GM18867 (cell line): Measurements from ENCODE around the gene SRMS.

Source experiments
- ATAC-seq: cut with Tn5 transposase; IDR thresholded peaks from one replicate; pipeline ENCODE4 v1.9.1; 2021; ENCODE audit warnings: mild to moderate bottlenecking, moderate library complexity; ENCODE audit not compliant: unreplicated experiment

Gene SRMS

DNA sequence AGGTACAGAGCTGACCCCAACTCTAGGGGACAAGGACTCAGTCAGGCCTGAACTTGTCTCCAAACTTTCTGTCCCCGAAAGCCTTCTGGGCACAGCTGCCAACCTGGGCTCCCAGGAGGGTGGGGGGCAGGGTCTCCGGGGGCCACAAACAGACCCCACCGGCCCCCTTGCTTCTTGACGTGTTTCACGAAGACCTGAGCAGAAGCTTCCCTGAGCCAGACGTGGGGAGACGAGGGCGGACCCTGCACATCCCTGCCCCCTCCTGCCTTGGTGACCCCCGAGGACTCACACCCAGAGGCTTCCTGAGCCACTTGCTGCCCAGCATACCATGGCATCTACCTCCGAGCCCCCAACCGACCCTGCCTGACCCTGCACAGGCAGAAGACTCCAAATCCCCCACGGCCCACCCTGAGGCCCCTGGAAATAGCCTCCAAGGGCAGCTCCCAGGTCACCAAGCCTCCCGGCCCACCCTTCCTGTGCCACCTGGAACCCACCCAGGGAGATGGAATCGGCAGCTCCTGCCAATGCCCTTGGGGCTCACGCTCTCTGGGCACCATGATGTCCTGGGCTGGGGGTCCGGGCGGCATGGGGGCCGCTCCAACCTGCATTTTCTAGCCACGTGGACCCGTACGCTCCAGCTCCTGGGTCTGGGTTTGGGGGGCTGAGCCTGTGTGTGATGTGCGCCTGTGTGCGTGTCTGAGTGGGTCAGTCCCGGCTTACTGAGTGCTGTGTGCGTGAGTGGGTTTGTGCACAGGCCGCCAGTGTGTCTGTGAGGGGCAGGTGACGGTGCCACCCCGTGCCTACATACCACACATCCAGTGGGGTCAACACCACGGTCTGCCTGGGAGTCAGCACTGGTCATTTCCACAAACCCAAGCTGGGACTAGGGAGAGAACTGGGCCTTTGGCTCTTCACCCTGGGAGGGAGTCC is 7.8 kb downstream of the SRMS start:
- ATAC-seq = no peak

DNA sequence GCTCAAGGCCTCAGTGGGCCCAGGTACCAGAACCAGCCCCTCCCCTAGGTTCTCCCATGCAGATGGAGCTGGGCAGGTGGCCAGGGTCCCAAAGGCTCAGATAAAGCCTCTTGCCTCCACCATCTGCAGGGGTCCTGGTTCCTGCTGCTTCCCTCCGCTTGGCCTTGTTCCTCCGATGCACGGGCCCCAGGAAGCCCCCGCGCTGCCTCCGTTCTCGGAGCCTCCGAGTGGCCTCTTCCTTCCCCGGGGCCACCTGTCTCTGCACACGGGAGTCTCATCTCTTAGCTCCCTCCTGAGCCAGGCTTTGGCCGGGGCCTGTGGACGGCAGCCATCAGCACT is 8.5 kb downstream of the SRMS start:
- no peak for ATAC-seq

DNA sequence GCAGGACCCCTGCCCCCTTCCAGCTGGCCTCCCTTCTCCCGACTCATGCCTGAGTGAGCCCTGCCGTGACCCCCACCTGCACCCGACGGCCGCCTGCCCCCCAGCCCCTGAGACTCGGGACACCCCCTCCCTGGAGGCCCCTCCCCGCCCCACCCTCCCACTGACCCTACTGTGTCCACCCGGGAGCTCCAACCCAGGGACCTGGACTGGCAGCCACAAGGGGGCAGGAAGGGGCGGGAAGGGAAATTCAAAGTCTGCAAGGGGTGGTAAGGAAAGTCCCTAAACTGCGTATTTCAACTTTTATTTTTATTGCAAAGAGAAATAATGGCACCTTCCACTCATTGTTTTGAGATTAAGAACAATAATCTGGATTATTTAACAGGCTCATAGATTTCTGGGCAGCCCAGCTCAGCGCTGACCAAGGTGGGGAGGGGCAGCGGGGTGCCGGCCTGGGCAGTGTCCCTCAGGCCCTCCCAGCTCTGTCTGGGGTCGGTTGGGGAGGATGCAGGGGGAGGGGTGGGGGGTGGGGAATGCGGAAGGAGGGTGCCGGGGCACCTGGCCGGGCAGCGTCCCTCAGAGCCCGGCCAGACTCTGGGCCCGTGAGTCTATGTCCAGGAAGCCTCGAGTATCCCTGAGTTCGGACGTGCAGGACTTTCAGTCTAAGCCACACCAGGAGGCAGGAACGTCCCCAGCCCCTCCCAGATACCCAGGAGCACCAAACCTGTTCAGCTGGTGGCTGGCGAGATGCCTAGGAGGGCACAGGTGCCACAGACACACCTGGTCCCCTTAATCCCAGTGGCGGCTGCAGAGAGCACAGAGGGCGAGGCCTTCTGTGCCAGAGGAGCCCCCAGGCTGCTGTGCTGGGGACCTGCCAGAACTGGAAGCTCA is 9.1 kb downstream of the SRMS start:
- ATAC-seq = no peak

DNA sequence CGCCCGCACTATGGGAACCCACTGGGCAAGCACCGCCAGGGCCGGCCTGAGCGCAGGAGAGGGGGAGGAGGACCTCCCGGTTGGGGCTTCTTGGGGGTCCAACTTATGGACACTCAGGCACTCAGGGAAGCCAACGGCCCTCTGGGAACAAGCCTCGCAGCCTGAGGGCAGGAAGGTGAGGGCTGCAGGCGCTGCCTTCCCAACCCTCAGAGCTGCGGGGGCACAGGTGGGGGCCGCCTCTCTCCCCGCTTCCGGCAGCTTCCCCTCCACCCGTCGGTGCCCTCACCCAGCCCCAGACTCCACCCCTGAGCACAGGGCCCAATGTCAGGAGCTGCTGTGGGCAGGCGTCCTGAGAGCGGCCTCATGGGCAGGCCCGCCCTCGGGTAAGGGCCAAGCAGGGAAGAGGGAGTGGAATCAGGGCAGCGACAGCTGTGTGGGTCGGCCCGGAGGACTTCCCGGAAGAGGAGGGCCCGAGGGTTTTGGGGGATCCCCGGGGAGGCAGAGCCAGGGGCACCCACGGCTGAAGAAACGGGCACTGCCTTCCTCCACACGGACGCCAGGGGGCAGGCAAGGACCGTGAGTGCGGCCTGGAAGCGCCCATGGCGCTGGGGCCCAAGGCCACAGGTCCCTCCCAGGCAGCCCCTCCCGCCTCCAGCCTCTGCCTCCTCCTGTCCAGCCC is 9.9 kb downstream of the SRMS start:
- ATAC-seq = peak; percentile 86

DNA sequence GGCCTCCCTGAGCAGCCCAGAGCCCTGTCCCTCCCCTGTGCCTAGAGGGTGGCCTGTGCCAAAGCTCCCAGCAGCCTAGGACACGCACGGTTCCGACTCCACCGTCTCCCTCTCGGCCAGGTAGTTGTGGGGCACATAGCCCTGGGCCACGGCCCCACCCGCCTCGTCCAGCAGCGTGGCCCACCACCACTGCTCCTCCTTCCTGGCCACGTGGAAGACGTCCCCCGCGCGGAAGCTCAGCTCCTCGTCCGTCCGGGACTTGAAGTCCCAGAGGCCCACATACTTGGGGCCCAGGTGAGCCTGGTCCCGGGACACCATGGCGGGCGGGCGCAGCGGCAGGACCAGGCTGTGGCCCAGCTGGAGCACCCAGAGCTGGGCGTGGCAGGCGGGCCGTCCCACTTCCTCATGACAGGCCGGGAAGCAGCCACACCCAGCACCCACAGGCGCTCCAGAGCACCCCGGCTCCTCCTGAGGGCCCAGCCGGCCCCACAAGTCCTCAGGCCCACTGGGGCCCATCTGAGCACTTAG is 10.5 kb downstream of the SRMS start, which contains the start of gene PTK6:
PTK6 (minus strand) TSS at position 380 of the 528 bp plus-strand sequence; CDS start at position 318, 62 bp downstream.
- no peak for ATAC-seq

DNA sequence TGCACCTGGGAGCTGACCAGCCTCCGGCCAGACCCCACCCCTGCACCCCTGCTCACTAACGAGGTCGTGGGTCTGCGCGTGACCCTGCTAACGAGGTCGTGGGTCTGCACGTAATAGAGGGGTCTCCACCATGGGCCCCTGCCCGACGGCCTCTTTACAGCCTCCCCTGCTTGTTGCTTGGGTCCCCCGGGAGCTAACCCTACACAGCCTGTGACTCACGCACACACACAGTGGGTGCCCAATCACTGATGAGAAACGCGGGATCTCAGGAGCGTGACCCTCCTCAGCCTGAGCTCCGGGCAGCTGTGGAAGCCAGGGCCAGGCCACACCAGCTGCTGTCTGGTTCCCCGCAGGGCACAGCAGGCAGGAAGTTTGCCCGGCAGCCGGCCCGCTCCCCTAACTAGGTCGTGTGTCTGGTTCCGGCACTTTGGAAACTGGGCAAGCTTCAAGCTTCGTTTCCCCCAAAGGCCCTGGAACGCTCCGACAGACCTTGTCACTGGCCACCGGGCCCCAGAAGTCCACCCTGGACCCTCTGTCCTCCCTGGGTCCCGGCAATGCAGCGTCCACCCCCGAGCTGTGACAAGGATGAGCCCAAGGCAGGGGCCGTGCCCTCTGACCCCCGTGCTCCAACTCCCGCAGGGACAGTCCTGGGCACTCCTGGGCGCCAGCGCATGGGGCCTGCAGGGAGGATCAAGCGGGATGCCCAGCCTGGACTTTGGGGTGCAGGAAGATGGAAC is 11.1 kb downstream of the SRMS start:
- no peak for ATAC-seq

DNA sequence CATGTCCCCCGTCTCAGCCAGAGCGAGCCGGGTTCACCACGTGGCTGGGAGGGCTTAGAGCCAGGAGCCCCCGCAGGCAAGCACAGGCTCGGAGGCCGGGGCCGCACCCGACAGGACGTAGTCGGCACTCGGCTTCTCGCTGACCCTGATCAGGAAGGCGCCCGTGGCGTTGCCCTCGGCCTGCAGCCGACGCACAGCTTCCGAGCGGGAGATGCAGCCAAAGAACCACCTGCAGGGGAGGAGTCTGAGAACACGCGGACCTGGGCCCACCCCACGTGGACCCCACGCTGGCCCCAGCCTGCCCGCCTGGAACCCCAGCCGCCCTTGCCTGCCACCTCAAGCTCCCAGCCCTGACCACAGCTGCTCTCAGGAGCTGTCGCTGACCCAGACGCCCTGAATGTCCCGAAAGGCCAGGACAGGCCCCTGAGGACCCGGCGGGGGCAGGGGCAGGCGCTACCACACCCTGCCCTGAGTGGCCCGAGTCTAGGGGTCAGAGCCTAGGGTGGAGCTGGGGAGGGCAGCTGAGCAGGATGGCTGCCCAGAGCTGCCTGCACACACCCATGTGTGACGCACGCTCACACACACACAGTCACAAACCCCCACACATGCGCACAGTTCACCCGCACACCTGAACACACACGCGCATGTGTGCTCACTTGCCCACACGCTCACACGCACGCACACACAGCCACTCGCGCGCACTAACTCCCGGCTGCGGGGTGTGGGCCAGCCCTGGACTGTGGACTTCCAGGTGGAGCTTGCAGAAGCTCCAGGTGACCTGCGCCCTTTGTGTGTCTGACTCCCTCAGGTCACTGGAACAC is 12.5 kb downstream of the SRMS start:
- no peak for ATAC-seq

DNA sequence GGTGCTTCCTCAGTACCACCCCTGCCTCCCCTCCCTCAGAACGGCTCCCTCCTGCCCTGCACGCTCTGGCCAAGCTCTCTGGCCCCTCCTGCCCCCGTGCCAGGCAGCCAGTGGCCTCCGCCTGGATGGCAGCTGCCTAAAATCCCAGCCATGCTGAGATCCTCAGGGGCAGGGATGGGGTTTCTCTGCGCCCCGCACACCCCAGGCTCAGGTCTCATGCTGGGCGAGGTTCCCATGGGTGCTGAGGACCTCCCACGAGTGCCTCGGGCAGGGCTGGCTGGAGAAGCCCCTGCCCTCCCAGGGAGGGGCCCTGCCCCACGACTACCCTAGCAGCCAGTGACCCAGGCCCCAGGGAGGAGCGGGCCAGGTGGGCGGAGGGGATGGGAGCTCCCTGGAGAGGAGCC is 13.1 kb downstream of the SRMS start:
- ATAC-seq = no peak

DNA sequence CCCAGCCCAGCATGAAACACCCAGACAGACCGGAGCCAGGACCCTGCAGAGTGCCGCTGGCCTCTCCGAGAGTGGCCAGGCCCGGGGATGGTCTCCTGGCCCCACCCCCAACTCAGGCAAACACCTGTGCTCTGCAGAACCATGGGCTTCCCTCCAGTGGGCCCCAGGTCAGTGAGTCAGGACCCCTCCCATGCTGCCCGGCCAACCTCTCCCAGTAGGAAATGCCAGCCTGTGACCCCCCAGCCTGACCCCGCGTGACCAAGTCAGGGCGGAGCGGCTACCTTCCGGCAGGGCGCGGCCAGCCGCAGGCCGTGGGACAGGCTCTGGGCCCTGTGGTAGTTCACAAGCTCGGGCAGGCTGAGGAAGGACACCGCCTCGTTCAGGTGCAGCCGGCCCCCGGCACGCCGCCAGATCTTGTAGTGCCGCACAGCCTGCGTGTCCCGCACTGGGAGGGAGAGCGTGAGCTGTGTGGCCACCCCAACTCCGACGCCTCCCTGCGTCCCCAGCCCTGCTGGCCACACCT is 13.6 kb downstream of the SRMS start:
- ATAC-seq = no peak

DNA sequence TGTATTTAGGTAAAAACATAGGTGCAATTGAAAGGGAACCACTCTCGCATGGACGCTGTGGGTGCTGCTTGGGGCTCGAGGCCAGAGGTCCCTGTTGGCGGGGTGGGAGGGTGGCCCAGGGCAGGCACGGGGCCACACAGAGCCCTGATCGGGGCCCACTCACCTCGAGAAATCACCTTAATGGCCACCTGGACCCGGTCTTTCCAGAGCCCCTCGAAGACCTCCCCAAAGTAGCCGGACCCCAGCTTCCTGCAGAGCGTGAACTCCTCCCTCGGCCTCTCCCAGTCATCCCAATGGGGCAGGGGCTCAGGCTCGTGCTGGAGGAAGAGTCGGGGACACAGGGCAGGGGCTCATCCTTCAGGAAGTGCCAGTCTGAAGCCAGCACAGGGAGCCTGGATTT is 14.2 kb downstream of the SRMS start:
- no peak for ATAC-seq

DNA sequence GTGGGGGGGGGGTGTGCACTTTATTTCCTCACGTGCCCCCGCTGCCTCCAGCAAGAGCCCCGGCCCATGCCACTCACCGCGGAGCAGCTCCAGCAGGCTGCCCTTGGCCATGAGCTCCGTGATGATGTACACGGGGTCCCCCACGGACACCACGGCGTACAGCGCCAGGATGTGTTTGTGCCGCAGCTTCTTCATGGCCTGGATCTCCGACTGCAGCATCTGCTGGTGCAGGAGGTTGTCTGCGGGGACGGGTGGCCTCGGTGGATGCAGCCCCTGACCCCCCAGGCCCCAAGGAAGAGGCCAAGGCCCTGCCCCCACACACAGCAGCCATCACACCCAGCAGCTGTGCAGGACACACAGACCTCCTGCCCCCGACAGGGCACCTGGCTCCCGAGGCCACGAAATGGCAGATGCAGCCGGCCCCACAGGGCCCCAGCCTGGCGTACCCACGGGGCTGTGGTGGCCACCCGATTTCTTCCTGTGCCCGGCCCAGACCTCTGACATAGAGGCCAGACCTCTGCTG is 15.0 kb downstream of the SRMS start:
- no peak for ATAC-seq

DNA sequence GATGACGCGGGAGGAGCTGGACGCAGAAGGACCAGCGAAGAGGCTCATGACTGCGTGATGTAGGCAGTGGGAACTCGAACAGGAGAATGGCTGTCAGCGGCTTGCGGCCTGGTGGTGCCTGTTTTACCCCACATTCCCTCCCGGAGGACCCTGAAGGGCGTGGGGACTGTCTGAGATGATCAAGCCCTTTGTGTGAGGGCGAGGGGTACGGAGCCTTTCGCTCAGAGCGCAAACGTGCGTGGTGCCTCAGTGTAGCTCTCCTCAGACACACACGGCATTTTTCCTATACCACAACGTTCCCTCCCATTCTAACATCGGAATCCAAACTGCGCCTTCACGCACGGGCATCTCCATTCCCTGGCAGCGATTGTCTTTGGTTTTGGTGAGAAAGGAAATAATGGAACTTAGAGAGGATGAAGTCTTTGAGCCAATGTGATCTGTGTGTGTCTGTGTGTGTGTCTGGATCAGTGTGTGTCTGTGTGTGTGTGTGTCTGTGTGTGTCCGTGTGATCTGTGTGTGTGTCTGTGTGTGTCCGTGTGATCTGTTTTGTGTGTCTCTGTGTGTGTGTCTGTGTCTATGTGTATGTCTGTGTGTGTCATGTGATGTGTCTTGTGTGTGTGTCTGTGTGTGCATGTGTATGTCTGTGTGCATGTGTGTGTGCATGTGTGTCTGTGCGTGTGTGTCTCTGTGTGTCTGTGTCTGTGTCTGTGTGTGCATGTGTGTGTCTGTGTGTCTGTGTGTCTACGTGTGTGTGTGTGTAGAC is 15.7 kb downstream of the SRMS start:
- no peak for ATAC-seq

DNA sequence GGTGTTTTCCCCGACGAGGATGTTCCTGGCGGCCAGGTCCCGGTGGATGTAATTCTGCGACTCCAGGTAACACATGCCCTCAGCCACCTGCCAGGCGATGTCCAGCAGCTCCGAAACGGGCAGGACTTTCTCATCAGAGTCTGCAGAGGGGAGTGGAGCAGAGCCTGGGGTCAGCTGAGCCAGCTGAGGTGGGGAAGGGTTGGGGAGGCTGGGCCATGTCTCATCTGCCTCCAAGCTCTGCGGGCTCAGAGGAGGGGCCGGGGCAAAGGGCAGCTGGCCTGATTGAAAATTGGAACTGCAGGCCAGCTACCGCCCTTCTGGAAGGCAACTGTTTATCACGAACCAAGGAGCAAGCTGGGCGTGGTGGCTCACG is 16.8 kb downstream of the SRMS start:
- no peak for ATAC-seq

DNA sequence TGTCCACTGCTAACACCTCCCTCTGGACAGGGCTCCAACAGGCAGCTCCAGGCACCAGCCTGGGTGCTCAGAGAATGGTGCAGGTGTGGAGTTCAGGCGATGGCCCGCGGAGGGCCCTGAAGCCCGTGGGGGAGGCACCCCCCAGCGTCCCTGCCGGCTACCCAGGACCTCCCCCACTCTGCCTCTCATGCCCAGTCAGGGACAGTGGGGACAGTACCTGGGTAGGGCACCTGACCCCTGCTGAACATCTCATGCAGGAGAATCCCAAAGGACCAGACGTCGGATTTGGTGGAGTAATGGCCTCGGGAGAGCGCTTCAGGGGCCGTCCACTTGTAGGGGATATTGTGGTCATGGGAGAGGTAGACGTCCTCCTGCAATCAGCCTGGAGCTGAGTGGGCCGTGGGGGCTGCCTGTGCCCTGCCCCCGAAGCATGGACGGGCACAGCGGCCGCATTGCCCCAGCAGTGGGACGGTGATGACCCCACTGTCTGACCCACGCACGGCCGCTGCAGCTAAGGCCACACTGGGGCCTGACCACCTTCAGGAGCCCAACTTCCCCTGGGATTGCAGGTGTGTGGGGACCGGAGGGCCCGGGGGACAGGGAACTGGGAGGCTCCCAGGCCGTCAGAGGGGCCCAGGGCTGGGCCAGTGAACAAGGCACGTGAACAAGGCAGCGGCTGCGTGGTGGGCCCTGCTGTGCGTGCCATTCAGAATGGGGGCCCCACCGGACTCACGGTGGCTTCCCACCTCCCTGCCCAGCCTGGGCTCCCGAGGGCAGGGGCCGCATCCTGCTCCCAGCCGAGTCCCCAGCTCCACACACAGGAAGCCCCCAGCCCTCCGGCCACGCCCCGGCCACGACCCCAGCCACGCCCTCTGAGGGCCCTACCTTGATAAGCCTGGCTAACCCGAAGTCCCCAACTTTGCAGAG is 17.4 kb downstream of the SRMS start:
- no peak for ATAC-seq

DNA sequence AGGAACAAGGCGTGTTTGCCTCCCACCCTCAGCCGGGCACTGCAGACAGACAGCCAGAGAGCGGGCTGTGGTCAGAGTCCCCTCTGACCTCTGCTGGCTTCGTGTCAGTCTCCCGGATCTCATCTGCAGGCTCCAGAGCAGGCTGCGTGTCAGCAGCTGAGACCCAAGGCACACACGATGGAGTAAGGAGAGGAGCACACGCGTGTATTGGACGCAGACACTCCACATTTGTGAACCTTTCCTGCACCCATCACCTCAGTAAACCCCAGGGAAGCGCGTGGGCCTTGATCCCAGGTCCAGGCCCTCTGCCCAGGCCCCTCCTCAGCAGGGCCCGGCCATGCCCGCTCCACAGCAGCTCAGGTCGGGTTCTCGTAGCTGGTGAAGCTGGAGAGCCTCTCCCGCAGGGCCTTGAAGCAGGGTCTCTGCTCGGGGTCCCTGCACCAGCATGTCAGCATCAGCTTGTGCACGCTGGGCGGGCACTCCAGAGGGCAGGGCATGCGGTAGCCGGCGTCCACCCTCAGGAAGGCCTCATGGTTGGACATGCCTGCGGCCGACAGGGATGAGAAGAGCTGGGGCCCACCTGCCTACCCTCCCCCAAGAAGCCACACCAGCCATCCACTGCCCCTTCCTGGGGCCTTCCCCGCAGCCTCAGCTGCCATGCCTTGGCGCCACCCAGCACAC is 18.2 kb downstream of the SRMS start:
- no peak for ATAC-seq

DNA sequence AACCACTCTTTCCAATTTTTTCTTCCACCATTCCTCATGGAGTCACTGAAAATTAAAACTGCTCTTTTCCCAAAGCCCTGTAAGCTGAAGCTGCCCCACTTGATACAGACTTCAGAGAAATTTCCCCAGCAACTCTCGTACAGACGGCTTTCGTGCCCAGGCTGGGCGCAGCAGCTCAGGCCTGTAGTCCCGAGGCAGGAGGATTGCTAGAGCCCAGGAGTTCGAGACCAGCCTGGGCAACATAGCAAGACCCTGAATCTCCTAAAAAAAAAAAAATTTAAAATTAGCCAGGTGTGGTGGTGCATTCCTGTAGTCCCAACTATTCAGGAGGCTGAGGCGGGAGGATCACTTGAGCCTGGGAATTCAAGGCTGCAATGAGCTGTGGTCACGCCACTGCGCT is 20.4 kb downstream of the SRMS start:
- no peak for ATAC-seq

DNA sequence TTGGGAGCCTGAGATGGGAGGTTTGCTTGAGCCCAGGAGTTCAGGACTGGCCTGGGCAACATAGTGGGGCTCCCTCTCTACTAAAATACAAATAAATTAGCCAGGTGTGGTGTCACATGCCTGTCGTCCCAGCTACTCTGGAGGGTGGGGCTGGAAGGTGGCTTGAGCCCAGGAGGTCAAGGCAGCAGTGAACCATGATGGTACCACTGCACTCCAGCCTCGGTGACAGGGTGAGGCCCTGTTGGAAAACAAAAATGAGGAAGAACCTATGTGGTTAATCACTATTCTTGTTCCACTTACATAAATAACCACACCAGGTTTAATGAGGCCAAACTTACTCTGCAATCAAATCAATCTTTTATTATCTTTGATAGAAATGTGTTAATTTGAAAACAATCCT is 21.6 kb downstream of the SRMS start:
- ATAC-seq = no peak
